Suprapubic skin (tissue), 4 donors: ENCODE data around the gene ATP10B. TPM values are rescaled to one million over a fixed set of nuclear protein-coding genes. Genes with fewer than 3 reads are reported as not detected.

ENCODE experiments used
- DNase-seq, 2 donors: peaks; one replicate each; pipeline ENCODE4 v3.0.0-alpha.2; 2019; ENCODE audit warnings: low spot score in 2 of 2
- H3K27ac ChIP-seq: fragments of 200-600 bp; sonication (generic); one replicate; pipeline ENCODE4 v1.5.1; 2019
- H3K27me3 ChIP-seq: fragments of 200-600 bp; sonication (generic); one replicate; pipeline ENCODE4 v1.5.1; 2019
- H3K36me3 ChIP-seq: fragments of 200-600 bp; sonication (generic); one replicate; pipeline ENCODE4 v1.5.1; 2019
- H3K4me1 ChIP-seq: fragments of 200-600 bp; sonication (generic); one replicate; pipeline ENCODE4 v1.5.1; 2019
- H3K4me3 ChIP-seq: fragments of 200-600 bp; sonication (generic); one replicate; pipeline ENCODE4 v1.5.1; 2019; ENCODE audit warnings: mild to moderate bottlenecking
- H3K9me3 ChIP-seq: fragments of 200-600 bp; sonication (generic); one replicate; pipeline ENCODE4 v1.5.1; 2019
- EP300 ChIP-seq: sonication (generic); formaldehyde crosslinking; IDR thresholded peaks from one replicate; pipeline ENCODE4 v1.6.1; 2017; ENCODE audit warnings: antibody characterized with exemption
- POLR2A ChIP-seq, 2 donors: fragments of 450-650 bp; IDR thresholded peaks; one replicate each; pipeline ENCODE4 v1.6.1; 2017; ENCODE audit warnings: antibody characterized with exemption in 2 of 2, mild to moderate bottlenecking in 2 of 2, moderate library complexity in 2 of 2
- POLR2AphosphoS5 ChIP-seq, 3 donors: sonication (generic); formaldehyde crosslinking; IDR thresholded peaks; one replicate each; pipeline ENCODE4 v1.6.1; 2017; ENCODE audit warnings: antibody characterized with exemption in 3 of 3
- WGBS: methylation state at CpG from one replicate; pipeline ENCODE4 v1.1.5; 2018; 5-methylcytosine and 5-hydroxymethylcytosine counted together
- total RNA-seq, 4 donors: library from RNA; depleted of rRNA; stranded (reverse); fragments of >200 nt; gene quantifications; one replicate each; pipeline ENCODE4 v1.1.0, GENCODE V29; 2016
- TF ChIP-seq, protein P1 (sequence below), 2 donors: fragments of 200-600 bp in 1 of 2; fragments of 450-650 bp in 1 of 2; sonication (generic) in 1 of 2; IDR thresholded peaks; one replicate each; pipeline ENCODE4 v1.5.1; 2016 to 2019; ENCODE audit warnings: antibody characterized with exemption in 2 of 2, mild to moderate bottlenecking in 1 of 2, moderate library complexity in 1 of 2

ATP10B gene
- total RNA-seq, 4 donors from 2014 or later: 25.4 to 40.8 (median 29.2) TPM

DNA sequence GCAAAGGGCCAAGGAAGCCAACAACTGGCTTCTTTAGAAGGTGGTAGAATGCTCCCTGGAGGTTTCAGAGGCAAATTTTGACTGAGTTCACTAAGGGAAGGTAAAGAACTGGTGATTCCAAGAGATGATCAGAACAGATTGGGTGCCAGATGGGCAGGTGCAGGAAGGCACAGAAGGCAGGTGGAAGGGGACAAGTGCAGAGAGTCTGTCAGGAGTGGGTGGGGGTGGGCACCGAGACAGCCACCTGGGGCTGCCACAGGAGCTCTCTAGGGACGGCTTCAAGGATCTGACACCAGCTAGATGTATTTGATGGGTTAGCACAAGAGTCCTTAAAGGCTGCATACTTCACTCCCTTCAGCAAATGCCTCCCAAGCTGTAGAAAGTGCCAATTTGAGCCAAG lies 223.0 kb downstream of the ATP10B start:
- Histone ChIP-seq H3K9me3 (no peaks in the 10 kb centered on the region), H3K4me1 (no peaks in the 10 kb centered on the region), H3K27me3 (no peaks in the 10 kb centered on the region), H3K36me3 (no peaks in the 10 kb centered on the region), H3K4me3 (no peak overlapping the region), H3K27ac (no peak overlapping the region)
- no peak for DNase-seq
- no peak for TF ChIP-seq POLR2AphosphoS5 (IDR thresholded peaks at IDR 0.05)
- no peak for TF ChIP-seq POLR2A (IDR thresholded peaks at IDR 0.05)
- TF ChIP-seq EP300: no peak
- TF ChIP-seq, protein P1, sequence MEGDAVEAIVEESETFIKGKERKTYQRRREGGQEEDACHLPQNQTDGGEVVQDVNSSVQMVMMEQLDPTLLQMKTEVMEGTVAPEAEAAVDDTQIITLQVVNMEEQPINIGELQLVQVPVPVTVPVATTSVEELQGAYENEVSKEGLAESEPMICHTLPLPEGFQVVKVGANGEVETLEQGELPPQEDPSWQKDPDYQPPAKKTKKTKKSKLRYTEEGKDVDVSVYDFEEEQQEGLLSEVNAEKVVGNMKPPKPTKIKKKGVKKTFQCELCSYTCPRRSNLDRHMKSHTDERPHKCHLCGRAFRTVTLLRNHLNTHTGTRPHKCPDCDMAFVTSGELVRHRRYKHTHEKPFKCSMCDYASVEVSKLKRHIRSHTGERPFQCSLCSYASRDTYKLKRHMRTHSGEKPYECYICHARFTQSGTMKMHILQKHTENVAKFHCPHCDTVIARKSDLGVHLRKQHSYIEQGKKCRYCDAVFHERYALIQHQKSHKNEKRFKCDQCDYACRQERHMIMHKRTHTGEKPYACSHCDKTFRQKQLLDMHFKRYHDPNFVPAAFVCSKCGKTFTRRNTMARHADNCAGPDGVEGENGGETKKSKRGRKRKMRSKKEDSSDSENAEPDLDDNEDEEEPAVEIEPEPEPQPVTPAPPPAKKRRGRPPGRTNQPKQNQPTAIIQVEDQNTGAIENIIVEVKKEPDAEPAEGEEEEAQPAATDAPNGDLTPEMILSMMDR (IDR thresholded peaks at IDR 0.05): no peak
- 73% methylated on average over 2 of the region's 2 CpGs for WGBS

GRCh38 chr5:160628619-160628968 lies 223.4 kb downstream of the ATP10B start:
- 64% methylated on average over 1 of the region's 1 CpG for WGBS
- TF ChIP-seq, protein P1 (IDR thresholded peaks at IDR 0.05): no peak
- no peak for TF ChIP-seq EP300
- TF ChIP-seq POLR2A (IDR thresholded peaks at IDR 0.05): no peak
- Histone ChIP-seq H3K27me3 (no peaks in the 10 kb centered on the region), H3K9me3 (no peaks in the 10 kb centered on the region), H3K4me3 (no peak overlapping the region), H3K36me3 (no peaks in the 10 kb centered on the region), H3K27ac (no peak overlapping the region), H3K4me1 (no peaks in the 10 kb centered on the region)
- DNase-seq: no peak

GRCh38 chr5:160627921-160628618 lies 223.9 kb downstream of the ATP10B start:
- TF ChIP-seq, protein P1 (IDR thresholded peaks at IDR 0.05): no peak
- TF ChIP-seq POLR2A (IDR thresholded peaks at IDR 0.05) (no peak), EP300 (no peak), POLR2AphosphoS5 (IDR thresholded peaks at IDR 0.05) (no peak)
- H3K27me3 ChIP-seq: no peaks in the 10 kb centered on the region

DNA sequence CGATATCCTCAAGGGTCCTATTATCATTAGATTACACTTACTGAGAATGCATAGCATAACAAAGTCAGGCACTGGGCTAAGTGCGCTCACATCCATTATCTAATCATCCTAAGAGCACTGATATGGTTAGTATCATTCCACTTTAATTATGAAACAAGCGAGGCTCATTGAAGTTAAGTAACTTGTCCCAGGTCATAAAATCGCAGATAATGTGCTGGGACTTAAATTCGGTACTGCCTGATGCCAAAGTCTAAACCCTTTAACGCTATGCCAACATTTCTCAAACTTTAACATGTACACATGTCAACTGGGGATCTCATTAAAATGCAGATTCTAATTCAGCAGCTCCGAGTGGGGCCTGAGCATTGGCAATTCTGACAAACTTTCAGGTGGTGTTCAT lies 225.7 kb downstream of the ATP10B start:
- WGBS: 83% methylated on average over 7 of the region's 7 CpGs
- no peak overlapping the region for H3K27ac ChIP-seq
- no peaks in the 10 kb centered on the region for H3K9me3 ChIP-seq
- DNase-seq: no peak
- no peaks in the 10 kb centered on the region for H3K36me3 ChIP-seq
- TF ChIP-seq EP300 (no peak), POLR2A (IDR thresholded peaks at IDR 0.05) (no peak), POLR2AphosphoS5 (IDR thresholded peaks at IDR 0.05) (no peak)
- TF ChIP-seq, protein P1 (IDR thresholded peaks at IDR 0.05): no peak
- H3K27me3 ChIP-seq: no peaks in the 10 kb centered on the region
- no peak overlapping the region for H3K4me3 ChIP-seq
- no peaks in the 10 kb centered on the region for H3K4me1 ChIP-seq

More at GRCh38 chr5:160627921-160628618, 223.9 kb downstream of the ATP10B start:
- Histone ChIP-seq H3K36me3 (no peaks in the 10 kb centered on the region), H3K27ac (no peak overlapping the region), H3K4me3 (no peak overlapping the region), H3K4me1 (no peaks in the 10 kb centered on the region), H3K9me3 (no peaks in the 10 kb centered on the region)
- no peak for DNase-seq
- 51% methylated on average over 5 of the region's 5 CpGs for WGBS

DNA sequence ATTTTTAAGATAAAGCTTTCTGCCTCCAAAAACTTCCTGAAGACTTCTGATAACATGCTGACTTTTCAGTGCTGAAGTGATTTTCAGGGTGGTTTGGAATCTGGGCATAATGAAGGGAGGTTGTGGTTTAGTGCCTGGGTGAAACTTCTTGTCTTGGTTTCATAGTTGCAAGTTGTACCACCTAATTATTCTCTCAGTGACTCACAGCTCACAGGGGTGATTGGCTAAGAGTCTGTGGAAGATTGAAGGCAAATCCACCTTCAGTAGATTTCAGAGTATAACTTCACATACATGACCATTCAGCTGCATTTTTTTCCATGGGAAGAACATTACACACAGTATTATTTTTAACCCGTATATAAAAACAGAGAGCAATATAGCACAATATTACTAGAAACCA lies 230.5 kb downstream of the ATP10B start:
- Histone ChIP-seq H3K4me1 (no peaks in the 10 kb centered on the region), H3K27me3 (no peaks in the 10 kb centered on the region), H3K9me3 (no peaks in the 10 kb centered on the region), H3K36me3 (no peaks in the 10 kb centered on the region), H3K4me3 (no peak overlapping the region), H3K27ac (no peak overlapping the region)
- no peak for DNase-seq
- TF ChIP-seq POLR2A (IDR thresholded peaks at IDR 0.05) (no peak), EP300 (no peak), POLR2AphosphoS5 (IDR thresholded peaks at IDR 0.05) (no peak)
- TF ChIP-seq, protein P1 (IDR thresholded peaks at IDR 0.05): no peak
- WGBS: 85% methylated on average over 1 of the region's 1 CpG
